ENCODE measurements around the gene SCN4B.

DNA sequence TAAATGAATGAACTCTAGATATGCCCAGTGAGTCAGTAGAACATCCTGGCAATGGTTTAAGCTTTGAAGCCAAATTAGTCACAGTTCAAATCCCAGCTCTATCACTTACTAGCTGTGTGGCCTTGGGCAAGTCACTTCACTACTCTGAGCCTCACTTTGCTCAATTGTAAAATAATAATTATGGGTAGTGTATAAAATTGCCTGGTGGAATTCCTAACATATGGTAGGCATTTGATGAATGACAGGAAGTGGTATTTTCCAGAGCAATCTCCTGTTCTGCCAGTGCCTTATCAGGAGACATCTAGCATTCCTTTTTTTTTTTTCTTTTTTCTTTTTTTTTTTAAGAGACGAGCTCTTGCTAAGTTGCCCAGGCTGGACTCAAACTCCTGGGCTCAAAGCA is 13.0 kb downstream of the SCN4B start:
- TF ChIP-seq, protein P1, sequence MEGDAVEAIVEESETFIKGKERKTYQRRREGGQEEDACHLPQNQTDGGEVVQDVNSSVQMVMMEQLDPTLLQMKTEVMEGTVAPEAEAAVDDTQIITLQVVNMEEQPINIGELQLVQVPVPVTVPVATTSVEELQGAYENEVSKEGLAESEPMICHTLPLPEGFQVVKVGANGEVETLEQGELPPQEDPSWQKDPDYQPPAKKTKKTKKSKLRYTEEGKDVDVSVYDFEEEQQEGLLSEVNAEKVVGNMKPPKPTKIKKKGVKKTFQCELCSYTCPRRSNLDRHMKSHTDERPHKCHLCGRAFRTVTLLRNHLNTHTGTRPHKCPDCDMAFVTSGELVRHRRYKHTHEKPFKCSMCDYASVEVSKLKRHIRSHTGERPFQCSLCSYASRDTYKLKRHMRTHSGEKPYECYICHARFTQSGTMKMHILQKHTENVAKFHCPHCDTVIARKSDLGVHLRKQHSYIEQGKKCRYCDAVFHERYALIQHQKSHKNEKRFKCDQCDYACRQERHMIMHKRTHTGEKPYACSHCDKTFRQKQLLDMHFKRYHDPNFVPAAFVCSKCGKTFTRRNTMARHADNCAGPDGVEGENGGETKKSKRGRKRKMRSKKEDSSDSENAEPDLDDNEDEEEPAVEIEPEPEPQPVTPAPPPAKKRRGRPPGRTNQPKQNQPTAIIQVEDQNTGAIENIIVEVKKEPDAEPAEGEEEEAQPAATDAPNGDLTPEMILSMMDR (IDR thresholded peaks at IDR 0.05; ENCODE audit: insufficient read depth, low read length): no peak
- TF ChIP-seq, protein P2, sequence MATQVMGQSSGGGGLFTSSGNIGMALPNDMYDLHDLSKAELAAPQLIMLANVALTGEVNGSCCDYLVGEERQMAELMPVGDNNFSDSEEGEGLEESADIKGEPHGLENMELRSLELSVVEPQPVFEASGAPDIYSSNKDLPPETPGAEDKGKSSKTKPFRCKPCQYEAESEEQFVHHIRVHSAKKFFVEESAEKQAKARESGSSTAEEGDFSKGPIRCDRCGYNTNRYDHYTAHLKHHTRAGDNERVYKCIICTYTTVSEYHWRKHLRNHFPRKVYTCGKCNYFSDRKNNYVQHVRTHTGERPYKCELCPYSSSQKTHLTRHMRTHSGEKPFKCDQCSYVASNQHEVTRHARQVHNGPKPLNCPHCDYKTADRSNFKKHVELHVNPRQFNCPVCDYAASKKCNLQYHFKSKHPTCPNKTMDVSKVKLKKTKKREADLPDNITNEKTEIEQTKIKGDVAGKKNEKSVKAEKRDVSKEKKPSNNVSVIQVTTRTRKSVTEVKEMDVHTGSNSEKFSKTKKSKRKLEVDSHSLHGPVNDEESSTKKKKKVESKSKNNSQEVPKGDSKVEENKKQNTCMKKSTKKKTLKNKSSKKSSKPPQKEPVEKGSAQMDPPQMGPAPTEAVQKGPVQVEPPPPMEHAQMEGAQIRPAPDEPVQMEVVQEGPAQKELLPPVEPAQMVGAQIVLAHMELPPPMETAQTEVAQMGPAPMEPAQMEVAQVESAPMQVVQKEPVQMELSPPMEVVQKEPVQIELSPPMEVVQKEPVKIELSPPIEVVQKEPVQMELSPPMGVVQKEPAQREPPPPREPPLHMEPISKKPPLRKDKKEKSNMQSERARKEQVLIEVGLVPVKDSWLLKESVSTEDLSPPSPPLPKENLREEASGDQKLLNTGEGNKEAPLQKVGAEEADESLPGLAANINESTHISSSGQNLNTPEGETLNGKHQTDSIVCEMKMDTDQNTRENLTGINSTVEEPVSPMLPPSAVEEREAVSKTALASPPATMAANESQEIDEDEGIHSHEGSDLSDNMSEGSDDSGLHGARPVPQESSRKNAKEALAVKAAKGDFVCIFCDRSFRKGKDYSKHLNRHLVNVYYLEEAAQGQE (IDR thresholded peaks at IDR 0.05; ENCODE audit: insufficient replicate concordance, low read depth): no peak
